ENCODE measurements around the gene UST.
"Not testable (repeated sequence)": the region's sequence is repeated elsewhere in the genome, so short reads cannot be mapped to it uniquely, and the experiment has no call there.

DNA sequence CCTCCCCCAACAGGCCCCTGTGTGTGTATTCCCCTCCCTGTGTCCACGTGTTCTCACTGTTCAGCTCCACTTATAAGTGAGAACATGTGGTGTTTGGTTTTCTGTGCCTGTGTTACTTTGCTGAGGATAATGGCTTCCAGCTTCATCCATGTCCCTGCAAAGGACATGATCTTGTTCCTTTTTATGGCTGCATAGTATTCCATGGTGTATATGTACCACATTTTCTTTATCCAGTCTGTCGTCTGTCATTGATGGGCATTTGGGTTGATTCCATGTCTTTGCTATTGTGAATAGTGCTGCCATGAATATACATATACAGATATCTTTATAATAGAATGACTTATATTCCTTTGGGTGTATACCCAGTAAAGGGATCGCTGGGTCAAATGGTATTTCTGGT, 106.3 kb downstream of the UST start:
- not testable (repeated sequence) for TF ChIP-seq CTCF (IDR thresholded peaks at IDR 0.05; ENCODE audit: poor library complexity, severe bottlenecking); RAD21 (conservative IDR thresholded peaks at IDR 0.05); EZH2 (IDR thresholded peaks at IDR 0.05; ENCODE audit: borderline replicate concordance, insufficient read depth, low read length, poor library complexity, severe bottlenecking); EP300 (conservative IDR thresholded peaks at IDR 0.05; ENCODE audit: poor library complexity, severe bottlenecking); TAF1 (IDR thresholded peaks at IDR 0.05; ENCODE audit: low read depth); POLR2AphosphoS5 (IDR thresholded peaks at IDR 0.05); SMC3 (conservative IDR thresholded peaks at IDR 0.05; ENCODE audit: poor library complexity); REST (IDR thresholded peaks at IDR 0.05; ENCODE audit: borderline replicate concordance)
